DND-41 (cell line): ENCODE measurements around the gene NGFR.

ENCODE experiments used
- ATAC-seq: fragments of 200-7000 bp; cut with Tn5 transposase; 3 replicates; pipeline ENCODE4 v1.9.1; 2021; ENCODE audit warnings: low read depth; ENCODE audit not compliant: insufficient read depth
- DNase-seq: peaks from one replicate; pipeline ENCODE4 v3.0.0-alpha.2; 2020
- H2AFZ ChIP-seq: 2 replicates; pipeline ENCODE4 v1.6.0; 2012; ENCODE audit warnings: low read depth, low read length
- H3K27ac ChIP-seq: 2 replicates; pipeline ENCODE4 v1.5.1; 2012; ENCODE audit warnings: low read length, inconsistent platforms
- H3K27me3 ChIP-seq: fragments of 200-600 bp; sonication (generic); 2 replicates; pipeline ENCODE4 v1.6.0; 2012; ENCODE audit warnings: low read length, mild to moderate bottlenecking, inconsistent platforms; ENCODE audit not compliant: insufficient read depth, poor library complexity
- H3K36me3 ChIP-seq: 2 replicates; pipeline ENCODE4 v1.5.1; 2012; ENCODE audit warnings: low read length, inconsistent platforms; ENCODE audit not compliant: insufficient read depth
- H3K4me1 ChIP-seq: 2 replicates; pipeline ENCODE4 v1.5.1; 2012; ENCODE audit warnings: mild to moderate bottlenecking, low read length; ENCODE audit not compliant: insufficient read depth
- H3K4me2 ChIP-seq: 2 replicates; pipeline ENCODE4 v1.6.0; 2012; ENCODE audit warnings: mild to moderate bottlenecking, moderate library complexity, low read length, inconsistent platforms; ENCODE audit not compliant: insufficient read depth
- H3K4me3 ChIP-seq, 2 experiments: fragments of 200-600 bp in 1 of 2; shearing (Covaris generic) in 1 of 2; 2 replicates each; pipeline ENCODE4 v1.5.1; 2012 to 2016; ENCODE audit warnings: inconsistent platforms in 2 of 2, low read length in 2 of 2, mild to moderate bottlenecking in 2 of 2, low read depth in 1 of 2, moderate library complexity in 1 of 2
- H3K79me2 ChIP-seq: 2 replicates; pipeline ENCODE4 v1.6.0; 2012; ENCODE audit warnings: low read length, inconsistent platforms; ENCODE audit not compliant: insufficient read depth
- H3K9ac ChIP-seq: 2 replicates; pipeline ENCODE4 v1.6.0; 2012; ENCODE audit warnings: low read depth, mild to moderate bottlenecking, inconsistent platforms, low read length, moderate library complexity
- H3K9me3 ChIP-seq: 2 replicates; pipeline ENCODE4 v1.5.1; 2012; ENCODE audit warnings: low read length, moderate library complexity, mild to moderate bottlenecking, inconsistent platforms; ENCODE audit not compliant: insufficient read depth, severe bottlenecking
- H4K20me1 ChIP-seq: 2 replicates; pipeline ENCODE4 v1.6.0; 2012; ENCODE audit warnings: low read length; ENCODE audit not compliant: insufficient read depth
- EZH2 ChIP-seq: IDR thresholded peaks from 3 replicates; pipeline ENCODE4 v1.6.1; 2012; ENCODE audit warnings: borderline replicate concordance, low read depth, mild to moderate bottlenecking, moderate library complexity, low read length, inconsistent platforms; ENCODE audit not compliant: severe bottlenecking
- TF ChIP-seq, protein P1 (sequence below): IDR thresholded peaks from 2 replicates; pipeline ENCODE4 v1.5.1; 2012; ENCODE audit warnings: borderline replicate concordance, low read length, moderate library complexity, mild to moderate bottlenecking; ENCODE audit not compliant: poor library complexity, severe bottlenecking; ENCODE audit errors: extremely low read depth

The NGFR gene

GRCh38 chr17:49545007-49545660 lies 50.0 kb downstream of the NGFR start:
- ATAC-seq (no peak), DNase-seq (no peak)
- Histone ChIP-seq H3K4me3 (no peak overlapping the region), H3K36me3 (no peaks in the 10 kb centered on the region), H3K4me2 (no peak overlapping the region), H3K9me3 (no peaks in the 10 kb centered on the region), H3K79me2 (no peaks in the 10 kb centered on the region), H2AFZ (no peak overlapping the region), H3K27ac (no peak overlapping the region), H3K4me1 (no peaks in the 10 kb centered on the region), H3K27me3 (no peaks in the 10 kb centered on the region), H4K20me1 (no peaks in the 10 kb centered on the region), H3K9ac (no peak overlapping the region)
- TF ChIP-seq, protein P1, sequence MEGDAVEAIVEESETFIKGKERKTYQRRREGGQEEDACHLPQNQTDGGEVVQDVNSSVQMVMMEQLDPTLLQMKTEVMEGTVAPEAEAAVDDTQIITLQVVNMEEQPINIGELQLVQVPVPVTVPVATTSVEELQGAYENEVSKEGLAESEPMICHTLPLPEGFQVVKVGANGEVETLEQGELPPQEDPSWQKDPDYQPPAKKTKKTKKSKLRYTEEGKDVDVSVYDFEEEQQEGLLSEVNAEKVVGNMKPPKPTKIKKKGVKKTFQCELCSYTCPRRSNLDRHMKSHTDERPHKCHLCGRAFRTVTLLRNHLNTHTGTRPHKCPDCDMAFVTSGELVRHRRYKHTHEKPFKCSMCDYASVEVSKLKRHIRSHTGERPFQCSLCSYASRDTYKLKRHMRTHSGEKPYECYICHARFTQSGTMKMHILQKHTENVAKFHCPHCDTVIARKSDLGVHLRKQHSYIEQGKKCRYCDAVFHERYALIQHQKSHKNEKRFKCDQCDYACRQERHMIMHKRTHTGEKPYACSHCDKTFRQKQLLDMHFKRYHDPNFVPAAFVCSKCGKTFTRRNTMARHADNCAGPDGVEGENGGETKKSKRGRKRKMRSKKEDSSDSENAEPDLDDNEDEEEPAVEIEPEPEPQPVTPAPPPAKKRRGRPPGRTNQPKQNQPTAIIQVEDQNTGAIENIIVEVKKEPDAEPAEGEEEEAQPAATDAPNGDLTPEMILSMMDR, result no peak
- TF ChIP-seq EZH2, result no peak

GRCh38 chr17:49545806-49546545 lies 50.9 kb downstream of the NGFR start:
- no peaks in the 10 kb centered on the region for H3K4me1 ChIP-seq
- H3K4me2 ChIP-seq, result no peak overlapping the region
- no peaks in the 10 kb centered on the region for H3K36me3 ChIP-seq
- no peaks in the 10 kb centered on the region for H3K27me3 ChIP-seq
- ATAC-seq, result no peak
- no peak overlapping the region for H3K27ac ChIP-seq
- no peak overlapping the region for H2AFZ ChIP-seq
- DNase-seq, result no peak
- no peaks in the 10 kb centered on the region for H3K9me3 ChIP-seq
- TF ChIP-seq EZH2, result no peak
- TF ChIP-seq, protein P1, result no peak
- no peaks in the 10 kb centered on the region for H3K79me2 ChIP-seq
- no peak overlapping the region for H3K9ac ChIP-seq
- H4K20me1 ChIP-seq, result no peaks in the 10 kb centered on the region
- H3K4me3 ChIP-seq, result no peak overlapping the region

- Histone ChIP-seq H3K4me2 (no peak overlapping the region), H3K4me3 (no peak overlapping the region), H3K9me3 (no peaks in the 10 kb centered on the region), H3K4me1 (no peaks in the 10 kb centered on the region), H4K20me1 (no peaks in the 10 kb centered on the region), H2AFZ (no peak overlapping the region), H3K9ac (no peak overlapping the region), H3K79me2 (no peaks in the 10 kb centered on the region), H3K27me3 (no peaks in the 10 kb centered on the region), H3K27ac (no peak overlapping the region), H3K36me3 (no peaks in the 10 kb centered on the region)
- TF ChIP-seq, protein P1, result no peak
- TF ChIP-seq EZH2, result no peak
- ATAC-seq (no peak), DNase-seq (no peak)
Measured at GRCh38 chr17:49546546-49547535, 51.7 kb downstream of the NGFR start.
